MM.1S (cell line): ENCODE results near the gene BEAN1.

Experiments used
- CTCF ChIP-seq: fragments of 300-600 bp; sonication (generic); IDR thresholded peaks from 2 replicates; pipeline ENCODE4 v1.5.1; 2016; ENCODE audit warnings: antibody characterized with exemption, low read length, mixed read lengths
- EZH2 ChIP-seq: fragments of 300-600 bp; sonication (generic); optimal IDR thresholded peaks from 2 replicates; pipeline ENCODE3; 2017; ENCODE audit warnings: low read depth, mild to moderate bottlenecking, antibody characterized with exemption, low read length, mixed read lengths

GRCh38 chr16:66425651-66426050 lies 1.4 kb upstream of the BEAN1 start:
- no peak for TF ChIP-seq CTCF
- TF ChIP-seq EZH2, result no peak
